Measurements from ENCODE around the gene HDAC4.

The HDAC4 gene

DNA sequence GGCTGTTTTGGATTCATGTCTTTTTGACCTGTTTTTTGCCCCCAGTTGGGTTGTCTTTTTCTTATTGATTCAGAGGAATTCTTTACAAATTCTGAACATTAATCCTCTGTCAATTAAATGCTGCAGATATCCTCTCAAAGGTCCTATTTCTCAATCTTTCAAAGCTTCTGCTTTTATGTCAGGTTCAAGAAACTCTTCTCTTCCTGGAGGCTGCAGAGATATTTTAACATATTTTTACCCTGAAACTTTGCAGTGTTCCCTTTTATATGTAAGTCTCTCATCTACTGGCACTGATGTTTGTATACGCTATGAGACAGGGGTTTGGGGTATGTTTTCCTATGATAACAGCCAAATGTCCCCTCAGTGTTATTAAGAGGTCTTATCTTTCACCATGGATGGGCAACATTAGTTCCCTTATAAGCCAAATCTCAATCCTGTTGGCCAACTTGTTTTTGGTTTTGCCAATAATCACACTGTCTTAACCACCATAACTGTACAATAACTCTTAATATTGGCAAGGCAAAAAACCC is 159.3 kb downstream of the HDAC4 start:
- no peak overlapping the region for H3K27ac Mint-ChIP-seq
- H3K4me3 Mint-ChIP-seq, result no peak overlapping the region
- peaks cover 2% of the 10 kb centered on the region for H3K9me3 Mint-ChIP-seq
- peaks cover 2% of the 10 kb centered on the region for H3K36me3 Mint-ChIP-seq
- DNase-seq (ENCODE audit: low spot score in 2 of 2), result no peak
- H3K4me1 Mint-ChIP-seq, result peaks cover 15% of the 10 kb centered on the region
- H3K27me3 Mint-ChIP-seq, result no peaks in the 10 kb centered on the region
- ATAC-seq (ENCODE audit: low read depth), result no peak

GRCh38 chr2:239240414-239240881 is 160.4 kb downstream of the HDAC4 start:
- Mint-ChIP-seq H3K27me3 (no peaks in the 10 kb centered on the region), H3K9me3 (peaks cover 2% of the 10 kb centered on the region), H3K27ac (no peak overlapping the region), H3K4me1 (peaks cover 12% of the 10 kb centered on the region), H3K36me3 (peaks cover 2% of the 10 kb centered on the region), H3K4me3 (no peak overlapping the region)
- ATAC-seq (ENCODE audit: low read depth) (no peak), DNase-seq (ENCODE audit: low spot score in 2 of 2) (no peak)

GRCh38 chr2:239239607-239240413 is 161.0 kb downstream of the HDAC4 start:
- H3K4me3 Mint-ChIP-seq, result no peak overlapping the region
- DNase-seq (ENCODE audit: low spot score in 2 of 2) (no peak), ATAC-seq (ENCODE audit: low read depth) (no peak)
- H3K9me3 Mint-ChIP-seq, result peaks cover 2% of the 10 kb centered on the region
- H3K36me3 Mint-ChIP-seq, result peaks cover 2% of the 10 kb centered on the region
- peaks cover 12% of the 10 kb centered on the region for H3K4me1 Mint-ChIP-seq
- H3K27me3 Mint-ChIP-seq, result no peaks in the 10 kb centered on the region
- no peak overlapping the region for H3K27ac Mint-ChIP-seq

- peaks cover 2% of the 10 kb centered on the region for H3K36me3 Mint-ChIP-seq
- H3K4me1 Mint-ChIP-seq, result peaks cover 12% of the 10 kb centered on the region
- H3K9me3 Mint-ChIP-seq, result peaks cover 2% of the 10 kb centered on the region
- DNase-seq (ENCODE audit: low spot score in 2 of 2) (no peak), ATAC-seq (ENCODE audit: low read depth) (no peak)
- no peak overlapping the region for H3K4me3 Mint-ChIP-seq
- H3K27me3 Mint-ChIP-seq, result no peaks in the 10 kb centered on the region
- H3K27ac Mint-ChIP-seq, result no peak overlapping the region
These were observed 161.8 kb downstream of the HDAC4 start for GRCh38 chr2:239238839-239239606.

- peaks cover 2% of the 10 kb centered on the region for H3K9me3 Mint-ChIP-seq
- peaks cover 2% of the 10 kb centered on the region for H3K36me3 Mint-ChIP-seq
- H3K27ac Mint-ChIP-seq, result no peak overlapping the region
- no peak overlapping the region for H3K4me3 Mint-ChIP-seq
- no peaks in the 10 kb centered on the region for H3K27me3 Mint-ChIP-seq
- DNase-seq (ENCODE audit: low spot score in 2 of 2) (no peak), ATAC-seq (ENCODE audit: low read depth) (no peak)
- peaks cover 12% of the 10 kb centered on the region for H3K4me1 Mint-ChIP-seq
These were observed 162.4 kb downstream of the HDAC4 start for GRCh38 chr2:239238381-239238780.

- DNase-seq (ENCODE audit: low spot score in 2 of 2) (no peak), ATAC-seq (ENCODE audit: low read depth) (no peak)
- H3K4me3 Mint-ChIP-seq, result no peak overlapping the region
- H3K27me3 Mint-ChIP-seq, result no peaks in the 10 kb centered on the region
- H3K27ac Mint-ChIP-seq, result no peak overlapping the region
- H3K4me1 Mint-ChIP-seq, result peaks cover 10% of the 10 kb centered on the region
- no peaks in the 10 kb centered on the region for H3K36me3 Mint-ChIP-seq
- H3K9me3 Mint-ChIP-seq, result no peaks in the 10 kb centered on the region
These were observed 164.0 kb downstream of the HDAC4 start for GRCh38 chr2:239236808-239237205.

DNA sequence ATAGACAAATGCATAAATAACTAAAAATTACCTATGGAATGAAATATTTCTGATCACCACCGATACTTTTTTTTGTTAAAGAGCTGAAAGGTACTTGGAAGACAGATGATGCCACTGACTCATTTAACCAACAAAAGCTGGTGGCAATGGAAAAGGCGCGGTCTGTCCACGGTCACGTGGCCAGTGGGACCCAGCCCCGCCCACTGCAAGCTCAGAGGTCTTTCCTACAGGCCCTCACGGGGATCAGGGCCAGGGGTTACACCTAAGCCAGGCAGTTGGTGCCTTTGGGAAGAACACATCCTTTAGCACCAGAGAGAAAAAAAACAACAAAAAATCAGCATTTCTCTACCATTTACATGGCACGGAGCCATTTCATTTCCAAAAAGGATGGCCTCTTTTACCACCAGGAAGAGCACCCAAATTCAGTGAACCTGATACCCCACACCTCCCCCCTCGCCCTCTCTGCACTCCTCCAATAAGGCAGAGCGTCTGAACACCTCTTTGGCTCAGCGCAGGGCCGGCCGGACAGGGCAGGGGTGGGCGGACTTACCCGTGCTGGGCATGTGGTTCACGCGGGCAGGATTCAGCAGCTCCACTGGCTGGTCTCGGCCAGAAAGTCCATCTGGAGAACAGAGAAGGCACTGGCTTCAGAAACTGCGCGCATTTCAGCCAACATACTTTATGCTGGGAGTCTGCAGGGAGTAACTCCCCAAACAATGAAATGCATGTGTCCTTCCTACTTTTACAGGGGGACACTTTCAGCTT is 164.6 kb downstream of the HDAC4 start:
- ATAC-seq (ENCODE audit: low read depth), result no peak
- no peak overlapping the region for H3K27ac Mint-ChIP-seq
- peaks cover 8% of the 10 kb centered on the region for H3K4me1 Mint-ChIP-seq
- DNase-seq (ENCODE audit: low spot score in 2 of 2), result no peak
- H3K27me3 Mint-ChIP-seq, result no peaks in the 10 kb centered on the region
- no peaks in the 10 kb centered on the region for H3K36me3 Mint-ChIP-seq
- H3K9me3 Mint-ChIP-seq, result no peaks in the 10 kb centered on the region
- H3K4me3 Mint-ChIP-seq, result no peak overlapping the region

GRCh38 chr2:239235311-239235710 is 165.5 kb downstream of the HDAC4 start:
- Mint-ChIP-seq H3K27ac (no peak overlapping the region), H3K27me3 (no peaks in the 10 kb centered on the region), H3K4me3 (no peak overlapping the region), H3K9me3 (no peaks in the 10 kb centered on the region), H3K4me1 (peaks cover 8% of the 10 kb centered on the region), H3K36me3 (no peaks in the 10 kb centered on the region)
- no peak for ATAC-seq (ENCODE audit: low read depth)
- no peak for DNase-seq (ENCODE audit: low spot score in 2 of 2)

- Mint-ChIP-seq H3K27ac (no peak overlapping the region), H3K4me1 (peaks cover 4% of the 10 kb centered on the region), H3K9me3 (no peaks in the 10 kb centered on the region), H3K27me3 (no peaks in the 10 kb centered on the region), H3K36me3 (no peaks in the 10 kb centered on the region), H3K4me3 (no peak overlapping the region)
- ATAC-seq (ENCODE audit: low read depth) (no peak), DNase-seq (ENCODE audit: low spot score in 2 of 2) (no peak)
These were observed 166.3 kb downstream of the HDAC4 start for GRCh38 chr2:239234191-239235175.

GRCh38 chr2:239233576-239233975 is 167.2 kb downstream of the HDAC4 start:
- Mint-ChIP-seq H3K4me3 (no peak overlapping the region), H3K27me3 (no peaks in the 10 kb centered on the region), H3K36me3 (no peaks in the 10 kb centered on the region), H3K4me1 (peaks cover 4% of the 10 kb centered on the region), H3K27ac (no peak overlapping the region), H3K9me3 (no peaks in the 10 kb centered on the region)
- no peak for DNase-seq (ENCODE audit: low spot score in 2 of 2)
- no peak for ATAC-seq (ENCODE audit: low read depth)

GRCh38 chr2:239232195-239232578 is 168.6 kb downstream of the HDAC4 start:
- H3K27ac Mint-ChIP-seq, result no peak overlapping the region
- DNase-seq (ENCODE audit: low spot score in 2 of 2) (no peak), ATAC-seq (ENCODE audit: low read depth) (no peak)
- no peaks in the 10 kb centered on the region for H3K36me3 Mint-ChIP-seq
- no peaks in the 10 kb centered on the region for H3K27me3 Mint-ChIP-seq
- no peaks in the 10 kb centered on the region for H3K9me3 Mint-ChIP-seq
- H3K4me1 Mint-ChIP-seq, result peaks cover 10% of the 10 kb centered on the region
- H3K4me3 Mint-ChIP-seq, result no peak overlapping the region

GRCh38 chr2:239231231-239232194 is 169.3 kb downstream of the HDAC4 start:
- no peak for DNase-seq (ENCODE audit: low spot score in 2 of 2)
- no peaks in the 10 kb centered on the region for H3K27me3 Mint-ChIP-seq
- no peak overlapping the region for H3K4me3 Mint-ChIP-seq
- H3K4me1 Mint-ChIP-seq, result peaks cover 13% of the 10 kb centered on the region
- no peaks in the 10 kb centered on the region for H3K36me3 Mint-ChIP-seq
- H3K9me3 Mint-ChIP-seq, result no peaks in the 10 kb centered on the region
- no peak overlapping the region for H3K27ac Mint-ChIP-seq
- no peak for ATAC-seq (ENCODE audit: low read depth)

Data from memory B cell (primary cell).